Measurements from ENCODE around the gene GRIA1. TPM values are rescaled to one million over a fixed set of nuclear protein-coding genes. Genes with fewer than 3 reads are reported as not detected.

GRIA1 gene
- total and polyA plus RNA-seq, 2 of the 4 experiments (the other 2 are of a cell fraction): 0.48 to 1.3 TPM

GRCh38 chr5:153714798-153715197 is 224.3 kb downstream of the GRIA1 start:
- in situ Hi-C loops (cut with MboI; ENCODE audit: low sequenced_read_pairs) (no loop called here), dilution Hi-C loops (cut with HindIII; ENCODE audit: low sequenced_read_pairs, unreplicated experiment) (no loop called here), intact Hi-C loops (cut with micrococcal nuclease) (loop anchor here (10.0 kb wide), 1 partner anchor 250 kb away; no protein-coding TSS in a partner anchor)
- no peaks in the 10 kb centered on the region for H3K36me3 ChIP-seq (ENCODE audit: control insufficient read depth, insufficient read depth, low read length)
- H3K27me3 ChIP-seq (ENCODE audit: control insufficient read depth, insufficient read depth, low read length): no peaks in the 10 kb centered on the region
- H3K23ac ChIP-seq (ENCODE audit: low read depth, low read length): no peak overlapping the region
- no peaks in the 10 kb centered on the region for H3K79me1 ChIP-seq (ENCODE audit: low read depth in 1 of 2, low read length in 2 of 2)
- H2BK120ac ChIP-seq (ENCODE audit: low read depth, low read length): no peak overlapping the region
- H3K9ac ChIP-seq (ENCODE audit: low read depth, low read length): no peak overlapping the region
- H4K5ac ChIP-seq (ENCODE audit: low read depth, low read length): no peak overlapping the region
- H3K9me1 ChIP-seq (ENCODE audit: insufficient read depth, low read length): no peaks in the 10 kb centered on the region
- H2AK9ac ChIP-seq (replicated peaks; ENCODE audit: low read depth, low read length, poor library complexity): no peak overlapping the region
- no peak overlapping the region for H4K8ac ChIP-seq (ENCODE audit: low read depth in 2 of 2, low read length in 2 of 2)
- no peak overlapping the region for H3K56ac ChIP-seq (ENCODE audit: extremely low read depth, insufficient read depth, low read length)
- no peak overlapping the region for H3K4me3 ChIP-seq (ENCODE audit: insufficient read depth, low read depth, low read length)
- H3K9me3 ChIP-seq (ENCODE audit: control insufficient read depth, insufficient read depth, low read length): no peaks in the 10 kb centered on the region
- no CpG with 5 or more reads among the region's 2 CpGs for WGBS, 2 experiments (ENCODE audit: extremely low coverage in 2 of 2, insufficient read length in 1 of 2)
- H2BK20ac ChIP-seq (ENCODE audit: low read depth, low read length): no peak overlapping the region
- no peak overlapping the region for H3K14ac ChIP-seq (replicated peaks; ENCODE audit: low read depth, low read length)
- no TSS peak for BruUV-seq (replicated peaks)
- H4K91ac ChIP-seq (ENCODE audit: insufficient read depth, low read depth, low read length): no peak overlapping the region
- ATAC-seq (ENCODE audit: low read depth): no peak
- POLR2A ChIA-PET (ENCODE audit: unreplicated experiment): no interaction called here
- no peaks in the 10 kb centered on the region for H4K20me1 ChIP-seq (ENCODE audit: insufficient read depth, low read length)
- H3K4ac ChIP-seq (ENCODE audit: low read depth, low read length): no peak overlapping the region
- no peak overlapping the region for H2AFZ ChIP-seq (replicated peaks; ENCODE audit: low read length, poor library complexity)
- H3K18ac ChIP-seq (ENCODE audit: low read depth, low read length): no peak overlapping the region
- H3K4me2 ChIP-seq (ENCODE audit: low read depth, low read length): no peak overlapping the region
- peak; percentile 13 for DNase-seq
- CTCF ChIA-PET: no interaction called here
- TF ChIP-seq CHD1 (IDR thresholded peaks at IDR 0.05; ENCODE audit: low read depth, low read length) (no peak), RAD21 (IDR thresholded peaks at IDR 0.05; ENCODE audit: low read length) (no peak), MAFK (IDR thresholded peaks at IDR 0.05; ENCODE audit: low read depth, low read length) (no peak), RCOR1 (IDR thresholded peaks at IDR 0.05; ENCODE audit: insufficient replicate concordance, low read length) (no peak)
- TF ChIP-seq, protein P1, sequence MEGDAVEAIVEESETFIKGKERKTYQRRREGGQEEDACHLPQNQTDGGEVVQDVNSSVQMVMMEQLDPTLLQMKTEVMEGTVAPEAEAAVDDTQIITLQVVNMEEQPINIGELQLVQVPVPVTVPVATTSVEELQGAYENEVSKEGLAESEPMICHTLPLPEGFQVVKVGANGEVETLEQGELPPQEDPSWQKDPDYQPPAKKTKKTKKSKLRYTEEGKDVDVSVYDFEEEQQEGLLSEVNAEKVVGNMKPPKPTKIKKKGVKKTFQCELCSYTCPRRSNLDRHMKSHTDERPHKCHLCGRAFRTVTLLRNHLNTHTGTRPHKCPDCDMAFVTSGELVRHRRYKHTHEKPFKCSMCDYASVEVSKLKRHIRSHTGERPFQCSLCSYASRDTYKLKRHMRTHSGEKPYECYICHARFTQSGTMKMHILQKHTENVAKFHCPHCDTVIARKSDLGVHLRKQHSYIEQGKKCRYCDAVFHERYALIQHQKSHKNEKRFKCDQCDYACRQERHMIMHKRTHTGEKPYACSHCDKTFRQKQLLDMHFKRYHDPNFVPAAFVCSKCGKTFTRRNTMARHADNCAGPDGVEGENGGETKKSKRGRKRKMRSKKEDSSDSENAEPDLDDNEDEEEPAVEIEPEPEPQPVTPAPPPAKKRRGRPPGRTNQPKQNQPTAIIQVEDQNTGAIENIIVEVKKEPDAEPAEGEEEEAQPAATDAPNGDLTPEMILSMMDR (conservative IDR thresholded peaks at IDR 0.05; ENCODE audit: low read depth, low read length): no peak
- H3K4me1 ChIP-seq (ENCODE audit: control insufficient read depth, insufficient read depth, low read length): no peaks in the 10 kb centered on the region
- no peak overlapping the region for H2BK5ac ChIP-seq (ENCODE audit: low read depth, low read length, poor library complexity, severe bottlenecking)
- H3K27ac ChIP-seq (ENCODE audit: insufficient read depth, low read length): no peak overlapping the region
- H2AK5ac ChIP-seq (ENCODE audit: low read depth, low read length): no peak overlapping the region
- H2BK15ac ChIP-seq (ENCODE audit: low read depth, low read length): no peak overlapping the region
